WTC11 (cell line): ENCODE data around the gene PDE3B. TPM values are rescaled to one million over a fixed set of nuclear protein-coding genes. Genes with fewer than 3 reads are reported as not detected.

Experiments
- AFF4 ChIP-seq: sonication (generic); formaldehyde crosslinking; IDR thresholded peaks from 2 replicates; pipeline ENCODE4 v1.8.1; 2023; ENCODE audit warnings: mild to moderate bottlenecking, missing genetic modification reagents, borderline replicate concordance
- CBFB ChIP-seq: sonication (generic); formaldehyde crosslinking; IDR thresholded peaks from 2 replicates; pipeline ENCODE4 v1.8.1; 2022; ENCODE audit warnings: mild to moderate bottlenecking, low read depth, missing genetic modification reagents
- CREM ChIP-seq: sonication (generic); formaldehyde crosslinking; IDR thresholded peaks from 2 replicates; pipeline ENCODE4 v1.8.1; 2022; ENCODE audit warnings: mild to moderate bottlenecking, missing genetic modification reagents, moderate library complexity
- ETV6 ChIP-seq: sonication (generic); formaldehyde crosslinking; IDR thresholded peaks from 2 replicates; pipeline ENCODE4 v1.8.1; 2022; ENCODE audit warnings: mild to moderate bottlenecking, missing genetic modification reagents
- FOXJ3 ChIP-seq: sonication (generic); formaldehyde crosslinking; IDR thresholded peaks from 2 replicates; pipeline ENCODE4 v1.9.0; 2021; ENCODE audit warnings: missing genetic modification reagents, mild to moderate bottlenecking, borderline replicate concordance
- FOXP1 ChIP-seq: sonication (generic); formaldehyde crosslinking; IDR thresholded peaks from 2 replicates; pipeline ENCODE4 v1.8.0; 2022; ENCODE audit warnings: missing genetic modification reagents, mild to moderate bottlenecking, moderate library complexity, borderline replicate concordance
- GRHL2 ChIP-seq: fragments of 250-450 bp; sonication (Bioruptor Pico); IDR thresholded peaks from 2 replicates; pipeline ENCODE4 v1.8.0; 2022; ENCODE audit warnings: mild to moderate bottlenecking, moderate library complexity; ENCODE audit not compliant: insufficient replicate concordance, severe bottlenecking
- HMGA2 ChIP-seq: fragments of 250-450 bp; sonication (Bioruptor Pico); IDR thresholded peaks from 2 replicates; pipeline ENCODE4 v1.4.0; 2021; ENCODE audit warnings: mild to moderate bottlenecking, moderate library complexity
- NFATC4 ChIP-seq: fragments of 250-450 bp; sonication (Bioruptor Pico); IDR thresholded peaks from 2 replicates; pipeline ENCODE4 v1.9.0; 2021; ENCODE audit warnings: mild to moderate bottlenecking
- NFE2L1 ChIP-seq: sonication (generic); formaldehyde crosslinking; IDR thresholded peaks from 2 replicates; pipeline ENCODE4 v1.8.1; 2023; ENCODE audit warnings: missing genetic modification reagents
- NR3C1 ChIP-seq: sonication (generic); formaldehyde crosslinking; conservative IDR thresholded peaks from 2 replicates; pipeline ENCODE4 v1.8.1; 2023; ENCODE audit warnings: low read depth, mild to moderate bottlenecking, missing genetic modification reagents
- OVOL2 ChIP-seq: fragments of 250-450 bp; sonication (Bioruptor Pico); IDR thresholded peaks from 2 replicates; pipeline ENCODE4 v1.9.0; 2021; ENCODE audit warnings: mild to moderate bottlenecking, borderline replicate concordance
- PRDM15 ChIP-seq: sonication (generic); formaldehyde crosslinking; IDR thresholded peaks from 2 replicates; pipeline ENCODE4 v1.8.0; 2022; ENCODE audit warnings: missing genetic modification reagents
- TCF7 ChIP-seq: sonication (generic); formaldehyde crosslinking; IDR thresholded peaks from 2 replicates; pipeline ENCODE4 v1.8.0; 2022; ENCODE audit warnings: mild to moderate bottlenecking, low read depth, missing genetic modification reagents, moderate library complexity
- ZMAT4 ChIP-seq: fragments of 250-450 bp; sonication (Bioruptor Pico); IDR thresholded peaks from 2 replicates; pipeline ENCODE4 v1.9.0; 2021; ENCODE audit warnings: mild to moderate bottlenecking
- ZNF121 ChIP-seq: sonication (generic); formaldehyde crosslinking; IDR thresholded peaks from 2 replicates; pipeline ENCODE4 v1.8.0; 2023; ENCODE audit warnings: missing genetic modification reagents
- ZNF396 ChIP-seq: fragments of 250-450 bp; sonication (Bioruptor Pico); IDR thresholded peaks from 2 replicates; pipeline ENCODE4 v1.8.0; 2021; ENCODE audit warnings: mild to moderate bottlenecking, moderate library complexity, borderline replicate concordance
- ZNF423 ChIP-seq: fragments of 250-450 bp; sonication (Bioruptor Pico); IDR thresholded peaks from 2 replicates; pipeline ENCODE4 v2.1.2; 2022; ENCODE audit warnings: mild to moderate bottlenecking, moderate library complexity
- ZNF671 ChIP-seq: fragments of 250-450 bp; sonication (Bioruptor Pico); IDR thresholded peaks from 2 replicates; pipeline ENCODE4 v1.8.0; 2021; ENCODE audit warnings: mild to moderate bottlenecking
- total RNA-seq: library from RNA; stranded (reverse); gene quantifications from 3 replicates; pipeline ENCODE4 v1.2.3, GENCODE V29; 2021
- TF ChIP-seq, protein P1 (sequence below): sonication (generic); formaldehyde crosslinking; IDR thresholded peaks from 2 replicates; pipeline ENCODE4 v1.8.1; 2023; ENCODE audit warnings: mild to moderate bottlenecking, missing genetic modification reagents, moderate library complexity
- TF ChIP-seq, protein P2 (sequence below): fragments of 250-450 bp; sonication (Bioruptor Pico); IDR thresholded peaks from 2 replicates; pipeline ENCODE4 v1.8.0; 2021; ENCODE audit warnings: mild to moderate bottlenecking
- TF ChIP-seq, protein P3 (sequence below): sonication (generic); formaldehyde crosslinking; IDR thresholded peaks from 2 replicates; pipeline ENCODE4 v1.8.1; 2023; ENCODE audit warnings: mild to moderate bottlenecking, moderate library complexity, missing genetic modification reagents
- TF ChIP-seq, protein P4 (sequence below): fragments of 250-450 bp; sonication (Bioruptor Pico); IDR thresholded peaks from 2 replicates; pipeline ENCODE4 v1.9.0; 2021; ENCODE audit warnings: mild to moderate bottlenecking

PDE3B gene
- total RNA-seq, 1 experiment from 2014 or later: 9.6 TPM

- TF ChIP-seq, protein P1, sequence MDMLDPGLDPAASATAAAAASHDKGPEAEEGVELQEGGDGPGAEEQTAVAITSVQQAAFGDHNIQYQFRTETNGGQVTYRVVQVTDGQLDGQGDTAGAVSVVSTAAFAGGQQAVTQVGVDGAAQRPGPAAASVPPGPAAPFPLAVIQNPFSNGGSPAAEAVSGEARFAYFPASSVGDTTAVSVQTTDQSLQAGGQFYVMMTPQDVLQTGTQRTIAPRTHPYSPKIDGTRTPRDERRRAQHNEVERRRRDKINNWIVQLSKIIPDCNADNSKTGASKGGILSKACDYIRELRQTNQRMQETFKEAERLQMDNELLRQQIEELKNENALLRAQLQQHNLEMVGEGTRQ (CRISPR knock-in tag): no peak; the same call in 1 of the 2 replicates
- TF ChIP-seq PRDM15 (CRISPR knock-in tag) (peak; percentile 99), ZNF671 (no peak), ZNF121 (CRISPR knock-in tag) (peak; percentile 88), ZMAT4 (CRISPR knock-in tag) (no peak), CREM (CRISPR knock-in tag) (peak; percentile 93), ZNF396 (CRISPR knock-in tag) (no peak), FOXP1 (CRISPR knock-in tag) (peak; percentile 100), GRHL2 (CRISPR knock-in tag) (no peak), NFATC4 (no peak), TCF7 (CRISPR knock-in tag) (peak; percentile 97), ETV6 (CRISPR knock-in tag) (peak; percentile 99), CBFB (CRISPR knock-in tag) (peak; percentile 99), AFF4 (peak; percentile 99; the same call in 1 of the 2 replicates), FOXJ3 (CRISPR knock-in tag) (peak; percentile 96), NR3C1 (peak; percentile 96; the same call in 1 of the 2 replicates), NFE2L1 (peak; percentile 99), ZNF423 (no peak), HMGA2 (no peak), OVOL2 (CRISPR knock-in tag) (no peak)
- TF ChIP-seq, protein P2, sequence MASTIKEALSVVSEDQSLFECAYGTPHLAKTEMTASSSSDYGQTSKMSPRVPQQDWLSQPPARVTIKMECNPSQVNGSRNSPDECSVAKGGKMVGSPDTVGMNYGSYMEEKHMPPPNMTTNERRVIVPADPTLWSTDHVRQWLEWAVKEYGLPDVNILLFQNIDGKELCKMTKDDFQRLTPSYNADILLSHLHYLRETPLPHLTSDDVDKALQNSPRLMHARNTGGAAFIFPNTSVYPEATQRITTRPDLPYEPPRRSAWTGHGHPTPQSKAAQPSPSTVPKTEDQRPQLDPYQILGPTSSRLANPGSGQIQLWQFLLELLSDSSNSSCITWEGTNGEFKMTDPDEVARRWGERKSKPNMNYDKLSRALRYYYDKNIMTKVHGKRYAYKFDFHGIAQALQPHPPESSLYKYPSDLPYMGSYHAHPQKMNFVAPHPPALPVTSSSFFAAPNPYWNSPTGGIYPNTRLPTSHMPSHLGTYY (CRISPR knock-in tag): no peak
- TF ChIP-seq, protein P3, sequence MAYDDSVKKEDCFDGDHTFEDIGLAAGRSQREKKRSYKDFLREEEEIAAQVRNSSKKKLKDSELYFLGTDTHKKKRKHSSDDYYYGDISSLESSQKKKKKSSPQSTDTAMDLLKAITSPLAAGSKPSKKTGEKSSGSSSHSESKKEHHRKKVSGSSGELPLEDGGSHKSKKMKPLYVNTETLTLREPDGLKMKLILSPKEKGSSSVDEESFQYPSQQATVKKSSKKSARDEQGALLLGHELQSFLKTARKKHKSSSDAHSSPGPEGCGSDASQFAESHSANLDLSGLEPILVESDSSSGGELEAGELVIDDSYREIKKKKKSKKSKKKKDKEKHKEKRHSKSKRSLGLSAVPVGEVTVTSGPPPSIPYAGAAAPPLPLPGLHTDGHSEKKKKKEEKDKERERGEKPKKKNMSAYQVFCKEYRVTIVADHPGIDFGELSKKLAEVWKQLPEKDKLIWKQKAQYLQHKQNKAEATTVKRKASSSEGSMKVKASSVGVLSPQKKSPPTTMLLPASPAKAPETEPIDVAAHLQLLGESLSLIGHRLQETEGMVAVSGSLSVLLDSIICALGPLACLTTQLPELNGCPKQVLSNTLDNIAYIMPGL (CRISPR knock-in tag): peak; percentile 97
- TF ChIP-seq, protein P4, sequence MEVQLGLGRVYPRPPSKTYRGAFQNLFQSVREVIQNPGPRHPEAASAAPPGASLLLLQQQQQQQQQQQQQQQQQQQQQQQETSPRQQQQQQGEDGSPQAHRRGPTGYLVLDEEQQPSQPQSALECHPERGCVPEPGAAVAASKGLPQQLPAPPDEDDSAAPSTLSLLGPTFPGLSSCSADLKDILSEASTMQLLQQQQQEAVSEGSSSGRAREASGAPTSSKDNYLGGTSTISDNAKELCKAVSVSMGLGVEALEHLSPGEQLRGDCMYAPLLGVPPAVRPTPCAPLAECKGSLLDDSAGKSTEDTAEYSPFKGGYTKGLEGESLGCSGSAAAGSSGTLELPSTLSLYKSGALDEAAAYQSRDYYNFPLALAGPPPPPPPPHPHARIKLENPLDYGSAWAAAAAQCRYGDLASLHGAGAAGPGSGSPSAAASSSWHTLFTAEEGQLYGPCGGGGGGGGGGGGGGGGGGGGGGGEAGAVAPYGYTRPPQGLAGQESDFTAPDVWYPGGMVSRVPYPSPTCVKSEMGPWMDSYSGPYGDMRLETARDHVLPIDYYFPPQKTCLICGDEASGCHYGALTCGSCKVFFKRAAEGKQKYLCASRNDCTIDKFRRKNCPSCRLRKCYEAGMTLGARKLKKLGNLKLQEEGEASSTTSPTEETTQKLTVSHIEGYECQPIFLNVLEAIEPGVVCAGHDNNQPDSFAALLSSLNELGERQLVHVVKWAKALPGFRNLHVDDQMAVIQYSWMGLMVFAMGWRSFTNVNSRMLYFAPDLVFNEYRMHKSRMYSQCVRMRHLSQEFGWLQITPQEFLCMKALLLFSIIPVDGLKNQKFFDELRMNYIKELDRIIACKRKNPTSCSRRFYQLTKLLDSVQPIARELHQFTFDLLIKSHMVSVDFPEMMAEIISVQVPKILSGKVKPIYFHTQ: no peak
Measured at GRCh38 chr11:14891143-14892035, 247.8 kb downstream of the PDE3B start (continued).
